Measurements from ENCODE around the gene CCR1.

- no peak for TF ChIP-seq TAF1 (CRISPR knock-in tag; IDR thresholded peaks at IDR 0.05)
- TF ChIP-seq CBX1 (IDR thresholded peaks at IDR 0.05; ENCODE audit: low read depth), result no peak
- TF ChIP-seq, protein P1, sequence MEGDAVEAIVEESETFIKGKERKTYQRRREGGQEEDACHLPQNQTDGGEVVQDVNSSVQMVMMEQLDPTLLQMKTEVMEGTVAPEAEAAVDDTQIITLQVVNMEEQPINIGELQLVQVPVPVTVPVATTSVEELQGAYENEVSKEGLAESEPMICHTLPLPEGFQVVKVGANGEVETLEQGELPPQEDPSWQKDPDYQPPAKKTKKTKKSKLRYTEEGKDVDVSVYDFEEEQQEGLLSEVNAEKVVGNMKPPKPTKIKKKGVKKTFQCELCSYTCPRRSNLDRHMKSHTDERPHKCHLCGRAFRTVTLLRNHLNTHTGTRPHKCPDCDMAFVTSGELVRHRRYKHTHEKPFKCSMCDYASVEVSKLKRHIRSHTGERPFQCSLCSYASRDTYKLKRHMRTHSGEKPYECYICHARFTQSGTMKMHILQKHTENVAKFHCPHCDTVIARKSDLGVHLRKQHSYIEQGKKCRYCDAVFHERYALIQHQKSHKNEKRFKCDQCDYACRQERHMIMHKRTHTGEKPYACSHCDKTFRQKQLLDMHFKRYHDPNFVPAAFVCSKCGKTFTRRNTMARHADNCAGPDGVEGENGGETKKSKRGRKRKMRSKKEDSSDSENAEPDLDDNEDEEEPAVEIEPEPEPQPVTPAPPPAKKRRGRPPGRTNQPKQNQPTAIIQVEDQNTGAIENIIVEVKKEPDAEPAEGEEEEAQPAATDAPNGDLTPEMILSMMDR (CRISPR knock-in tag; IDR thresholded peaks at IDR 0.05), result no peak
- no peak for TF ChIP-seq REPIN1 (CRISPR knock-in tag; IDR thresholded peaks at IDR 0.05; ENCODE audit: borderline replicate concordance, low read depth)
- TF ChIP-seq, protein P2, sequence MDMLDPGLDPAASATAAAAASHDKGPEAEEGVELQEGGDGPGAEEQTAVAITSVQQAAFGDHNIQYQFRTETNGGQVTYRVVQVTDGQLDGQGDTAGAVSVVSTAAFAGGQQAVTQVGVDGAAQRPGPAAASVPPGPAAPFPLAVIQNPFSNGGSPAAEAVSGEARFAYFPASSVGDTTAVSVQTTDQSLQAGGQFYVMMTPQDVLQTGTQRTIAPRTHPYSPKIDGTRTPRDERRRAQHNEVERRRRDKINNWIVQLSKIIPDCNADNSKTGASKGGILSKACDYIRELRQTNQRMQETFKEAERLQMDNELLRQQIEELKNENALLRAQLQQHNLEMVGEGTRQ (IDR thresholded peaks at IDR 0.05; ENCODE audit: low read depth, low read length), result no peak
- TF ChIP-seq, protein P2 (CRISPR knock-in tag; IDR thresholded peaks at IDR 0.05; ENCODE audit: borderline replicate concordance), result no peak
These were observed 53.8 kb downstream of the CCR1 start for GRCh38 chr3:46154311-46154710.
